ENCODE results near the gene UQCRHL. TPM values are rescaled to one million over a fixed set of nuclear protein-coding genes. Genes with fewer than 3 reads are reported as not detected.
"Not testable (repeated sequence)": the region's sequence is repeated elsewhere in the genome, so short reads cannot be mapped to it uniquely, and the experiment has no call there.

UQCRHL gene
- total RNA-seq, 3 donors from 2014 or later, result 1.2 to 2.1 (median 1.7) TPM

- DNase-seq (no peak), ATAC-seq (no peak)
- Mint-ChIP-seq H3K4me3 (no peak overlapping the region), H3K4me1 (ENCODE audit: low read depth) (peaks cover 21% of the 10 kb centered on the region), H3K9me3 (no peaks in the 10 kb centered on the region), H3K36me3 (ENCODE audit: insufficient read depth) (no peaks in the 10 kb centered on the region), H3K27me3 (ENCODE audit: low read depth) (no peaks in the 10 kb centered on the region)
Measured at GRCh38 chr1:15843826-15844572, 36.5 kb upstream of the UQCRHL start.

GRCh38 chr1:15838721-15839120, 31.3 kb upstream of the UQCRHL start:
- no peak for DNase-seq
- Mint-ChIP-seq H3K4me1 (ENCODE audit: low read depth) (peaks cover 14% of the 10 kb centered on the region), H3K4me3 (no peak overlapping the region), H3K9me3 (no peaks in the 10 kb centered on the region), H3K36me3 (ENCODE audit: insufficient read depth) (no peaks in the 10 kb centered on the region), H3K27me3 (ENCODE audit: low read depth) (no peaks in the 10 kb centered on the region)
- no peak for ATAC-seq

- peaks cover 19% of the 10 kb centered on the region for H3K4me1 Mint-ChIP-seq (ENCODE audit: low read depth)
- peak overlapping the region; percentile 25 for H3K4me3 Mint-ChIP-seq
- ATAC-seq, result no peak
- H3K36me3 Mint-ChIP-seq (ENCODE audit: insufficient read depth), result no peaks in the 10 kb centered on the region
- H3K27me3 Mint-ChIP-seq (ENCODE audit: low read depth), result no peaks in the 10 kb centered on the region
- H3K9me3 Mint-ChIP-seq, result no peaks in the 10 kb centered on the region
- DNase-seq, result no peak
Measured at GRCh38 chr1:15837931-15838330, 30.5 kb upstream of the UQCRHL start.

- Mint-ChIP-seq H3K4me3 (peak overlapping the region; percentile 93), H3K4me1 (ENCODE audit: low read depth) (peaks cover 20% of the 10 kb centered on the region), H3K27me3 (ENCODE audit: low read depth) (no peaks in the 10 kb centered on the region), H3K9me3 (no peaks in the 10 kb centered on the region), H3K36me3 (ENCODE audit: insufficient read depth) (no peaks in the 10 kb centered on the region)
- peak; percentile 70 for DNase-seq
- ATAC-seq, result no peak
Measured at GRCh38 chr1:15836772-15837669, 29.6 kb upstream of the UQCRHL start.

- H3K36me3 Mint-ChIP-seq (ENCODE audit: insufficient read depth); DNase-seq; H3K9me3 Mint-ChIP-seq; H3K27me3 Mint-ChIP-seq (ENCODE audit: low read depth); ATAC-seq: not testable (repeated sequence)
- Mint-ChIP-seq H3K4me3 (peak overlapping the region; percentile 93), H3K4me1 (ENCODE audit: low read depth) (peaks cover 24% of the 10 kb centered on the region)
Measured at GRCh38 chr1:15836511-15836771, 29.0 kb upstream of the UQCRHL start.

- DNase-seq (peak; percentile 99), ATAC-seq (peak; percentile 53 to 62)
- Mint-ChIP-seq H3K4me3 (peak overlapping the region; percentile 93), H3K36me3 (ENCODE audit: insufficient read depth) (peaks cover 4% of the 10 kb centered on the region), H3K27me3 (ENCODE audit: low read depth) (no peaks in the 10 kb centered on the region), H3K9me3 (no peaks in the 10 kb centered on the region), H3K4me1 (ENCODE audit: low read depth) (peaks cover 24% of the 10 kb centered on the region)
Measured at GRCh38 chr1:15835741-15836510, 28.5 kb upstream of the UQCRHL start.

GRCh38 chr1:15835205-15835740, 27.8 kb upstream of the UQCRHL start:
- no peaks in the 10 kb centered on the region for H3K9me3 Mint-ChIP-seq
- H3K36me3 Mint-ChIP-seq (ENCODE audit: insufficient read depth), result peaks cover 4% of the 10 kb centered on the region
- peak overlapping the region; percentile 93 for H3K4me3 Mint-ChIP-seq
- no peaks in the 10 kb centered on the region for H3K27me3 Mint-ChIP-seq (ENCODE audit: low read depth)
- ATAC-seq (peak; percentile 16 to 23), DNase-seq (no peak)
- H3K4me1 Mint-ChIP-seq (ENCODE audit: low read depth), result peaks cover 27% of the 10 kb centered on the region

GRCh38 chr1:15834406-15835204, 27.2 kb upstream of the UQCRHL start:
- Mint-ChIP-seq H3K9me3 (no peaks in the 10 kb centered on the region), H3K4me1 (ENCODE audit: low read depth) (peaks cover 33% of the 10 kb centered on the region), H3K36me3 (ENCODE audit: insufficient read depth) (peaks cover 4% of the 10 kb centered on the region), H3K27me3 (ENCODE audit: low read depth) (no peaks in the 10 kb centered on the region), H3K4me3 (peak overlapping the region; percentile 93)
- DNase-seq (peak; percentile 85), ATAC-seq (peak; percentile 65 to 70)

GRCh38 chr1:15833842-15834405, 26.5 kb upstream of the UQCRHL start:
- Mint-ChIP-seq H3K9me3 (no peaks in the 10 kb centered on the region), H3K4me3 (peak overlapping the region; percentile 93), H3K4me1 (ENCODE audit: low read depth) (peaks cover 37% of the 10 kb centered on the region), H3K36me3 (ENCODE audit: insufficient read depth) (peaks cover 4% of the 10 kb centered on the region), H3K27me3 (ENCODE audit: low read depth) (no peaks in the 10 kb centered on the region)
- no peak for ATAC-seq
- no peak for DNase-seq

- ATAC-seq, result no peak
- Mint-ChIP-seq H3K36me3 (ENCODE audit: insufficient read depth) (peaks cover 4% of the 10 kb centered on the region), H3K27me3 (ENCODE audit: low read depth) (no peaks in the 10 kb centered on the region), H3K9me3 (no peaks in the 10 kb centered on the region), H3K4me1 (ENCODE audit: low read depth) (peaks cover 37% of the 10 kb centered on the region), H3K4me3 (peak overlapping the region; percentile 93)
- DNase-seq, result peak; percentile 35
Measured at GRCh38 chr1:15833069-15833679, 25.7 kb upstream of the UQCRHL start.

GRCh38 chr1:15830258-15830657, 22.8 kb upstream of the UQCRHL start:
- H3K4me1 Mint-ChIP-seq (ENCODE audit: low read depth), result peaks cover 34% of the 10 kb centered on the region
- no peaks in the 10 kb centered on the region for H3K27me3 Mint-ChIP-seq (ENCODE audit: low read depth)
- no peak overlapping the region for H3K4me3 Mint-ChIP-seq
- H3K9me3 Mint-ChIP-seq, result no peaks in the 10 kb centered on the region
- ATAC-seq (no peak), DNase-seq (no peak)
- peaks cover 4% of the 10 kb centered on the region for H3K36me3 Mint-ChIP-seq (ENCODE audit: insufficient read depth)

- H3K36me3 Mint-ChIP-seq (ENCODE audit: insufficient read depth); H3K27me3 Mint-ChIP-seq (ENCODE audit: low read depth); ATAC-seq; H3K4me3 Mint-ChIP-seq; DNase-seq; H3K9me3 Mint-ChIP-seq: not testable (repeated sequence)
- peaks cover 33% of the 10 kb centered on the region for H3K4me1 Mint-ChIP-seq (ENCODE audit: low read depth)
Measured at GRCh38 chr1:15828931-15829330, 21.5 kb upstream of the UQCRHL start.

GRCh38 chr1:15827567-15827966, 20.1 kb upstream of the UQCRHL start:
- H3K4me3 Mint-ChIP-seq; H3K27me3 Mint-ChIP-seq (ENCODE audit: low read depth); H3K9me3 Mint-ChIP-seq; DNase-seq; ATAC-seq; H3K36me3 Mint-ChIP-seq (ENCODE audit: insufficient read depth): not testable (repeated sequence)
- H3K4me1 Mint-ChIP-seq (ENCODE audit: low read depth), result peaks cover 23% of the 10 kb centered on the region

Measured in activated T-cell treated with anti-CD3 and anti-CD28 coated beads, Interleukin-2, amount 50 U/mL, for 4 hours (primary cell).